ENCODE data around the gene IGFBP5. TPM values are rescaled to one million over a fixed set of nuclear protein-coding genes. Genes with fewer than 3 reads are reported as not detected.
A peak's percentile ranks its signal among the peaks of the same experiment; 100 is the strongest.

Gene IGFBP5
- total RNA-seq, 4 donors from 2014 or later, result 99.5 to 550 (median 279) TPM

GRCh38 chr2:216735086-216735485, 39.7 kb upstream of the IGFBP5 start:
- DNase-seq (no peak), ATAC-seq (peak; percentile 49 to 64)
- no peaks in the 10 kb centered on the region for H3K36me3 ChIP-seq
- TF ChIP-seq CTCF (IDR thresholded peaks at IDR 0.05 in 4 of 5, conservative IDR thresholded peaks at IDR 0.05 in 1 of 5) (no peak), POLR2A (IDR thresholded peaks at IDR 0.05) (no peak)
- H3K9me3 ChIP-seq, result no peaks in the 10 kb centered on the region
- in situ Hi-C loops (cut with MboI; ENCODE audit: low sequenced_read_pairs in 4 of 4), result no loop called here
- H3K27me3 ChIP-seq, result no peaks in the 10 kb centered on the region
- H3K4me1 ChIP-seq, result peaks cover 6 to 18% of the 10 kb centered on the region in 2 donors
- peak overlapping the region in 1 of 4 donors; percentile 45 for H3K27ac ChIP-seq
- no peak overlapping the region for H3K4me3 ChIP-seq
- intact Hi-C loops (cut with DNase I; ENCODE audit: low total_unique reads), result no loop called here

GRCh38 chr2:216733046-216733445, 37.7 kb upstream of the IGFBP5 start:
- Histone ChIP-seq H3K27ac (peak overlapping the region in 1 of 4 donors; percentile 2), H3K36me3 (no peaks in the 10 kb centered on the region), H3K27me3 (no peaks in the 10 kb centered on the region), H3K4me1 (peaks cover 0 to 5% of the 10 kb centered on the region in 2 donors), H3K4me3 (no peak overlapping the region), H3K9me3 (no peaks in the 10 kb centered on the region)
- no peak for ATAC-seq
- TF ChIP-seq POLR2A (IDR thresholded peaks at IDR 0.05) (no peak), CTCF (IDR thresholded peaks at IDR 0.05 in 4 of 5, conservative IDR thresholded peaks at IDR 0.05 in 1 of 5) (no peak)
- in situ Hi-C loops (cut with MboI; ENCODE audit: low sequenced_read_pairs in 4 of 4) (no loop called here), intact Hi-C loops (cut with DNase I; ENCODE audit: low total_unique reads) (no loop called here)
- DNase-seq, result no peak

- in situ Hi-C loops (cut with MboI; ENCODE audit: low sequenced_read_pairs in 4 of 4) (no loop called here), intact Hi-C loops (cut with DNase I; ENCODE audit: low total_unique reads) (no loop called here)
- Histone ChIP-seq H3K27ac (peak overlapping the region in 1 of 4 donors; percentile 2), H3K9me3 (no peaks in the 10 kb centered on the region), H3K27me3 (no peaks in the 10 kb centered on the region), H3K4me3 (no peak overlapping the region), H3K36me3 (no peaks in the 10 kb centered on the region), H3K4me1 (peaks cover 0 to 3% of the 10 kb centered on the region in 2 donors)
- DNase-seq, result no peak
- no peak for TF ChIP-seq CTCF (IDR thresholded peaks at IDR 0.05 in 4 of 5, conservative IDR thresholded peaks at IDR 0.05 in 1 of 5)
- no peak for TF ChIP-seq POLR2A (IDR thresholded peaks at IDR 0.05)
- no peak for ATAC-seq
Observed at GRCh38 chr2:216732334-216732733, 37.0 kb upstream of the IGFBP5 start.

- TF ChIP-seq CTCF (IDR thresholded peaks at IDR 0.05 in 4 of 5, conservative IDR thresholded peaks at IDR 0.05 in 1 of 5), result no peak
- no peak for TF ChIP-seq POLR2A (IDR thresholded peaks at IDR 0.05)
- H3K9me3 ChIP-seq, result no peaks in the 10 kb centered on the region
- peaks cover 0 to 3% of the 10 kb centered on the region in 2 donors for H3K4me1 ChIP-seq
- no peak overlapping the region for H3K27ac ChIP-seq
- H3K27me3 ChIP-seq, result no peaks in the 10 kb centered on the region
- intact Hi-C loops (cut with DNase I; ENCODE audit: low total_unique reads), result no loop called here
- no peak overlapping the region for H3K4me3 ChIP-seq
- in situ Hi-C loops (cut with MboI; ENCODE audit: low sequenced_read_pairs in 4 of 4), result no loop called here
- DNase-seq (no peak), ATAC-seq (no peak)
- H3K36me3 ChIP-seq, result no peaks in the 10 kb centered on the region
Observed at GRCh38 chr2:216731465-216731864, 36.1 kb upstream of the IGFBP5 start.

- no peaks in the 10 kb centered on the region for H3K36me3 ChIP-seq
- no peaks in the 10 kb centered on the region for H3K27me3 ChIP-seq
- H3K9me3 ChIP-seq, result no peaks in the 10 kb centered on the region
- no peak overlapping the region for H3K27ac ChIP-seq
- H3K4me3 ChIP-seq, result no peak overlapping the region
- TF ChIP-seq CTCF (IDR thresholded peaks at IDR 0.05 in 4 of 5, conservative IDR thresholded peaks at IDR 0.05 in 1 of 5) (no peak), POLR2A (IDR thresholded peaks at IDR 0.05) (no peak)
- in situ Hi-C loops (cut with MboI; ENCODE audit: low sequenced_read_pairs in 4 of 4) (no loop called here), intact Hi-C loops (cut with DNase I; ENCODE audit: low total_unique reads) (no loop called here)
- DNase-seq (no peak), ATAC-seq (no peak)
- peaks cover 0 to 3% of the 10 kb centered on the region in 2 donors for H3K4me1 ChIP-seq
Observed at GRCh38 chr2:216730871-216731270, 35.5 kb upstream of the IGFBP5 start.
